ENCODE results near the gene DUXB.

- no peak for TF ChIP-seq CTCF (IDR thresholded peaks at IDR 0.05)
- no peak for TF ChIP-seq EZH2 (IDR thresholded peaks at IDR 0.05)
- no peak for TF ChIP-seq EZH2phosphoT487 (IDR thresholded peaks at IDR 0.05)
Observed at GRCh38 chr16:75745823-75746222, 44.6 kb upstream of the DUXB start.
